SHP77 (cell line): ENCODE results near the gene ZNF554.

Source experiments
- DNase-seq, 2 experiments: peaks; one replicate each; lab custom pipeline; 2025; lab: John Stamatoyannopoulos, UW

ZNF554 gene

DNA sequence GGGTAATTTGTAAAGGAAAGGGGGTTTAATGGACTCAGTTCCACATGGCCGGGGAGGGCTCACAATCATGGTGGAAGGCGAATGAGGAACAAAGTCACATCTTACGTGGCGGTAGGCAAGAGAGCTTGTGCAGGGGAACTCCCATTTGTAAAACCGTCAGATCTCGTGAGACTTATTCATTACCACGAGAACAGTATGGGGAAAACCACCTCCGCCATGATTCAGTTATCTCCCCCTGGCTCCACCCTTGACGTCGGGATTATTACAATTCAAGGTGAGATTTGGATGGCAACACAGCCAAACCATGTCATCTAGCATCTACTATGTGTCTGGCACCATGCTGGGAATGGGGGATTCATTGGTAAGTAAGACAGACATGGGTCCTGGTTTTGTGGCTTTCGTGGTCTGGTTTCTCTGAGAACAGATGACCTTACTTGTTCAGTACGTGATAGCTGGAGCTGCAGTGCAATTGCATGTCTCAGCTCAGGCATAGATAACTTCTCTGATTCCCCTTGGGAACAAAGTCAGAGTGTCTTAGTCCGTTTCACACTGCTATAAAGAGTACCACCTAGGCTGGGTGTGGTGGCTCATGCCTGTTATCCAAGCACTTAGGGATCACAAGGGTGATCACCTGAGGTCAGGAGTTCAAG is 8.3 kb downstream of the ZNF554 start:
- no peak for DNase-seq

DNA sequence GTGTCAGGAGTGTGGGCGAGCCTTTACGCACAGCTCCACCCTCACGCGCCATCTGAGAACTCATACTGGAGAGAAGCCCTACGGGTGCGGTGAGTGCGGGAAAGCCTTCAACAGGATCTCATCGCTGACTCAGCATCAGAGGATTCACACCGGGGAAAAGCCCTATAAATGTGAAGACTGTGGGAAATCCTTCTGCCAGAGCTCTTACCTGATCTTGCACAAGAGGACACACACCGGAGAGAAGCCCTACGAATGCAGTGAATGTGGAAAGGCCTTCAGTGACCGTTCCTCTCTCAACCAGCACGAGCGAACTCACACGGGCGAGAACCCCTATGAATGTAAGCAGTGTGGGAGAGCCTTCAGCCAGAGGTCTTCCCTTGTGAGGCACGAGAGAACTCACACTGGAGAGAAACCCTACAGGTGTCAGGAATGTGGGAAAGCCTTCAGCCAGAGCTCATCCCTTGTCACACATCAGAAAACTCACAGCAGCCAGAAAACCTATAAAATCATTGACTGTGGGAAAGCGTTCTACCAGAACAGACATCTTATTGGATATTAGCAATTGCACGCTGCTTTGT is 14.7 kb downstream of the ZNF554 start:
- DNase-seq, result no peak

DNA sequence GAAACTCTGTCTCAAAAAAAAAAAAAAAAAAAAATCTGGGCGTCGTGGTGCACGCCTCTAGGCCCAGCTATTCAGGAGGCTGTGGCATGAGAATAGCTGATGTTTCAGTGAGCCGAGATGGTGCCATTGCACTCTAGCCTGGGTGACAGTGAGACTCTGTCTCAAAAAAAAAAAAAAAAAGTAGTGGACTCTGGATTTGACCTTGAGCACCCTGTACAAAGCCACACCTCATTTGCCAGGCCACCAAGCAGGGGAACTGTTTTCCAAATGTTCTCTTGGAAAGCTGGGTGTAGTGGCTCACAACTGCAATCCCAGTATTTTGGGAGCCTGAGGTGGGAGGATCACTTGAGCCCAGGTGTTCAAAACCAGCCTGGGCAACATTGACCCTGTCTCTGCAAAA is 17.8 kb downstream of the ZNF554 start:
- DNase-seq, result no peak

DNA sequence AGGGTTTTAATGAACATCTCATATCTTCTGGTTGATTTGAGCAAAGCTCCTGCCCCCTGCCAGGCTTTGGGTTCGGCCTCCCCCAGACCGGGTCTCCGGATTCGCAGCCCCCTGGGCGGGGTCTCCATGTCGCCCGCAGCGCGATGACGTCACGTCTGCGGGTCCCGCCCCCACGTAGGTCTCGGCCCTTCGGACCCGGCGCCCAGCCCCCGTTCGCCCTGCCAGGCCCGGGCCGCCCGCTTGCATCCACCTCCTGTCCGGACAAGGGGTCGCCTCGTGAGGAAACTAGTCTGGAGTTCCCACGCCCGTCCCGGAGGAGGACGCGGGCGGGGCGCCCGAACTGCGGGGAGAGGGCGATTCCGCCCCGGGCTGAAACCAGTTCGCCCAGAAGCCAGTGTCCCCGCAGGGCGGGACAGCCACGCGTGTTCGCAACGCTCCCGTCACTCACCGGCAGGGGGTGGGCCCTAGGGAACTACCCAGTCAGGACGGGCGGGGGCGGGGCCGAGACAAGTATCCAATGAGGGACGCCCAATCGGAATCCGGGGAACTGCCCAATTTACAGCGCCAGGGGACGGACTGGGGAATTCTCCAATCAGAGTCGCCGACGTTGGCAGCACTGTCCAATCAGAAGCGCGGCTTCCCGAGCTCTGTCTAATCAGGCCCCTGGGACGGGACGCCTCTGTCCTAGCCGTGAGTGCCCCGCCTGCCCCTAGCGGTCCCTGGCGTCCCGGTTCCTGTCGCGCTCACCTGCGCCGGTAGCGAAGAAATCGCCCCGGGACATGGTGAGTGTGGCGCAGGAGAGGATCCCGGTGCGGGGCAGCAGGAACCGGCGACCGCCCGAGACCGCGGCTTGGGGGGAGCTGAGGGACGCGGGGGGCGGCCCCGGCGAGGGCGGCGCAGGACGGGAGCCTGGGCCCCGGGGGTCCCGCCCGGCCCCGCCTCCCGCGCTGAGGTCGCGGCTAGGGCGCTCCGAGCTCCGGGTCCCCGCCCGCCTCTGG is 21.4 kb downstream of the ZNF554 start, which contains the start of gene ZNF555:
ZNF555 (plus strand) TSS at position 682 of the 998 bp plus-strand sequence; CDS start at position 780, 98 bp downstream.
- DNase-seq, result peak; percentile 97 to 98

DNA sequence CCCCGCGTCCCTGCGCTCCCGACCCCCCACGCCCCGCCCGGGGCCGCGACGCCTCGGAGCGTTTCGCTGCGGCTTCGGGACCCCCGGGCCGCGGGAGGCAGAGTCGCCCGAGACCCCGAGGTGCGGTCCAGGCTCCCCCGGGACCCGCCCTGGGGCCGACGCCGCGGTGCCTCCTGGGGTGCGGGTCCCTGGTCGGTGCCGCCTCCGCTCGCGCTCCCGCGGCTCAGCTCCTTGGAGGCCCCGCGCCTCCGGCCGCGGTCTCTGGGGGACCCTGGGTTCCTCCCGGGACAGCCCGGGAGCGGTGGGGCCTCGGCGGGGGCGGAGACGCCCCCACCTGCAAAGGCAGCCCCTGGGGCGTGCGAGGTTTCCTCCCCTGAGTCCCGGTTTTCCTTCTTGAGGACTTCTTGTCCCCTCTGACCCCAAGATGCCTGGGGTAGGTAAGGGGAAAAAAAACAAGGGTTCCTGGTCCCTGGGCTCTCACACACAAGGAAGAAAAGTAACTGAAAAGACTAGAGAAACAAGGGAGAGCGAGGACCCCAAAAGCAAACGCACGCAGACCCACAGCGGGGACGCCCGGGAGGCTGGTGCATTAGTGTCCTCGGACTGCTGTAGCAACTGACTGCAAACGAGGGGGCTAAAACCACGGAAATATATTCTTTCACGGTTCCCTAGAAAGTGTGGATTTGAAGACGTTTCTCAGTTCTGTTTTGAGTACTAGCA is 22.3 kb downstream of the ZNF554 start:
- no peak for DNase-seq

DNA sequence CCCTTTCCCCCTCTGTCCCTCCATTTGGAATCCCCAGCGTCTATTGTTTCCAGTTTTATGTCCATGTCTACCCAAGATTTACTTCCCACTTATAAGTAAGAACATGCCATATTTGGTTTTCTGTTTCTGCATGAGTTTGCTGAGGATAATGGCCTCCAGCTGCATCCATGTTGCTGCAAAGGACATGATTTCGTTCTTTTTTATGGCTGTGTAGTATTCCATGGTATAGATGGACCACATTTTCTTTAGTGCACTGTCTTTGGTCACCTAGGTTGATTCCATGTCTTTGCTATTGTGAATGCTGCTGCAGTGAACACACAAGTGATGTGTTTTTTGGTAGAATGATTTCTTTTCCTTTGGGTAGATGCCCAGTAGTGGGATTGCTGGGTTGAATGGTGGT is 25.4 kb downstream of the ZNF554 start:
- DNase-seq, result no peak

DNA sequence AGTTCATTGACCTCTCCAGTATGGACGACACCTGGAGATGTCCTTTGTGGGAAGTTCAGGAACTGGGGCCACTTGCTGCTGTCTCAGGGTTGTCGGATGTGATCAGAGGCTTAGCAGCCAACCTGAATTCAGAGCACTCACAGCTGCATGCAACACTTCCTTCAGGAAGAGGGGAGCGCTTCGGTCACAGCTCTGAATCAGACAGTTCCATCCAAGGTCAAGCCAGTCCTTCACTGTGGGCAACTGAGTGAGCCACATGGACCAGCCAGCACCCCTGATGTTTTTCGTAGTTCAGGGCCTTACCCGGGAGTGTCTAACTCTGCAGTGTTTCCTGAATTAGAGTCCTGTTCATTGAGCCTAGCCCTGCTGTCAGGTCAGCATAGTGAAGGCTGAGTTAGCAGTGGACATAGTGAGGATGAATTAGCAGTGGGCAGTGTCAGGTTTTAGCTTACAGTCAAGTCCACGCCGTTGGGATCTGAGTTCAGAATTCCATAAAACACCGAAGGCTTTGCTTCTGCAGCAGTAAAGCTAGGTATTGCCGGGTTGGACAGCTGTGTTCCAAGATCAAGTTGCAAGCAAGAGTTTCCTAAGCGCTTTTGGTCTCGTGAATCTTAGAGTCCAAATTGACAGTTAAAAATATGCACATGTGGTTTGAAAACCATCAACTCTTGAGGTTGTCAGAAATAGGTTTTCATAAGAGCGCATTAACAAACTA is 26.7 kb downstream of the ZNF554 start:
- DNase-seq, result no peak

DNA sequence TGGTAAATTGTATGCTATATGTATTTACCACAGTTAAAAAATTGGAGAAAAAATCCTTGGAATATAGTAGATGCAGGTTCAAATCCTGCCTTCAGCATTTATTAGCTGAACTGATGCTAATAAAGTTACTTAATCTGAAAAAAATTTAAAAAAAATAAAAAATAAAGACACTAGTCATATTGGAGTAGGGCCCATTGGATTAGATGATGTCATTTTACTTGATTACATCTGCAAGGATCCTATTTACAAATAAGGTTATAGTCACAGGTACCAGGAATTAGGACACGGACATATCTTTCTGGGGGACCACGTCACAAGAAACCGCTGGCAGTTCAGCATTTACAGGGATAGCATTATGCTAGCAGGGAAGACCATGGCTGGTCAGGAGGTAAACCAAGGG is 27.8 kb downstream of the ZNF554 start:
- DNase-seq, result no peak

DNA sequence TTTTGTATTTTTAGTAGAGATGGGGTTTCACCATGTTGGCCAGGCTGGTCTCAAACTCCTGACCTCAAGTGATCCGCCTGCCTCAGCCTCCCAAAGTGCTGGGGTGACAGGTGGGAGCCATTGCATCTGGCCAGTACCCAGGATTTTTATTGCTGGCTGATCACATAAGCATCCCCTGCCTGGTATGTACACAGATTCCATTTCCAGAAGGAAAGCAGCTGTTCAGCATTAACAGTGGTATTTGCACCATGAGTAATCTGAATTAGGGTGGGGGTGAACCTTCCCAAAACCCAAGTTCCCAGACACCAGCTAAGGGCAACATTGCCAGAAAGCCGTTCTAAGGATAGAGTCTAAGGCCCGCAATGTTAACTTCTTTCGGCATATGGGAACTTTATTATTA is 28.9 kb downstream of the ZNF554 start:
- no peak for DNase-seq

DNA sequence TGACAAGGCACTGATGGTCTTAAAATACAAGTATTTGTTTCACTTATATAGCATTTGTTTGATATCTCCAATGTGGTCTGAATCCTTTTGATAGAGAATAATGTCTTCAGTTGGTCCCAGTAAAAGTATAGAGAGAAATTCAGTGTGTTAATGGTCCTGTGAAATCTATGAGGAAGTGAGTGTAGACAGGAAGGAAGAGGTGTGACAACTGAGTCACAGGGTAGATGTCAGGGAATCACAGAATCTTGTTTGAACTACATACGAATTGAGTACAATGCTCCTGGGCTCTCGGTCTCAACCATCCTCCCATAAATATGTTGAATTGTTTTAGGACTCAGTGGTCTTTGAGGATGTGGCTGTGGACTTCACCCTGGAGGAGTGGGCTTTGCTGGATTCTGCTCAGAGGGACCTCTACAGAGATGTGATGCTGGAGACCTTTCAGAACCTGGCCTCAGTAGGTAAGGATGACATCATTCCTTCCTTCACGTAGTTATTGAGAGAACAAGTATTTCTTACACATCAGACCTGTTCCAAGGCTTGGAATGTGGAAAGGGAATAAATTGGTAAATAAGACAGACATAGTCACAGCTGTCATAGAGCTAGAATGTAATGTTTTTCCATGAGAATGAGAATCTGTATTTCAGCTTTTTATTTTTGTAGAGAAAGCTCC is 30.7 kb downstream of the ZNF554 start:
- DNase-seq, result no peak

DNA sequence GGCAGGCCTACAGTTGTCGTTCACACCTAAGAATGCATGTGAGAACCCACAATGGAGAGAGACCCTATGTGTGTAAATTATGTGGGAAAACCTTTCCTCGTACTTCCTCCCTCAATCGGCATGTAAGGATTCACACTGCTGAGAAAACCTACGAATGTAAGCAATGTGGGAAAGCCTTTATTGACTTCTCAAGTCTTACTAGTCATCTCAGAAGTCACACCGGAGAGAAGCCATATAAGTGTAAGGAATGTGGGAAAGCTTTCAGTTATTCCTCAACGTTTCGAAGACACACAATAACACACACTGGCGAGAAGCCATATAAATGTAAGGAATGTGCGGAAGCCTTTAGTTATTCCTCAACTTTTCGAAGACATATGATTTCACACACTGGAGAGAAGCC is 32.9 kb downstream of the ZNF554 start:
- DNase-seq, result no peak

DNA sequence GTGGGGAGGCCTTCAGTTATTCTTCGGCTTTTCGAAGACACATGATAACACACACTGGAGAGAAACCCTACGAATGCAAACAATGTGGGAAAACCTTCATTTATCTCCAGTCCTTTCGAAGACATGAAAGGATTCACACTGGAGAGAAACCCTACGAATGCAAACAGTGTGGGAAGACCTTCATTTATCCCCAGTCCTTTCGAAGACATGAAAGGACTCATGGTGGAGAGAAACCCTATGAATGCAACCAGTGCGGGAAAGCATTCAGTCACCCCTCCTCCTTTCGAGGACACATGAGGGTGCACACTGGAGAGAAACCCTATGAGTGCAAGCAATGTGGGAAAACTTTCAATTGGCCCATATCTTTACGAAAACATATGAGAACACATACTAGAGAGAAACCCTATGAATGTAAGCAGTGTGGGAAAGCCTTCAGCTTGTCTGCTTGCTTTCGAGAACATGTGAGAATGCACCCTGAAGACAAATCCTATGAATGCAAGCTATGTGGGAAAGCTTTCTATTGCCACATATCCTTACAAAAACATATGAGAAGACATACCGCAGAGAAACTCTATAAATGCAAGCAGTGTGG is 33.4 kb downstream of the ZNF554 start:
- no peak for DNase-seq

DNA sequence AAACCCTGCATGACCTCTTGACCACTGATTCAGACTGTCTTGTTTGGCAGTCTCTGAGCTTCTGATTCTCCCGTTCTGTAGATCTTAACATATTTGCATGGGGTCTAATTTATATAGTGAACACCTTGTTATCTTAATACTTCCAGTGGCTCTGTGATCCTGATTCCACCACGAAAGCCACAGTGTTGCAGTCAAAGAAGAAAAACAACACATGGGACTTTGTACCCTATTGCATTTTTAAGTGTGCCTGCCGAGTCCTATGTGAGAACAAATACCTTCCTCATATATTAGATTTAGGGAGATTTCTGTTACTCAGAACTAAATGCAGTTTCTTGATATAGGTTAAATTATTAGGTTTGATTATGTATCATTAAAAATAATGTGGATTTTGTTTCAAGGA is 35.2 kb downstream of the ZNF554 start:
- DNase-seq, result no peak

DNA sequence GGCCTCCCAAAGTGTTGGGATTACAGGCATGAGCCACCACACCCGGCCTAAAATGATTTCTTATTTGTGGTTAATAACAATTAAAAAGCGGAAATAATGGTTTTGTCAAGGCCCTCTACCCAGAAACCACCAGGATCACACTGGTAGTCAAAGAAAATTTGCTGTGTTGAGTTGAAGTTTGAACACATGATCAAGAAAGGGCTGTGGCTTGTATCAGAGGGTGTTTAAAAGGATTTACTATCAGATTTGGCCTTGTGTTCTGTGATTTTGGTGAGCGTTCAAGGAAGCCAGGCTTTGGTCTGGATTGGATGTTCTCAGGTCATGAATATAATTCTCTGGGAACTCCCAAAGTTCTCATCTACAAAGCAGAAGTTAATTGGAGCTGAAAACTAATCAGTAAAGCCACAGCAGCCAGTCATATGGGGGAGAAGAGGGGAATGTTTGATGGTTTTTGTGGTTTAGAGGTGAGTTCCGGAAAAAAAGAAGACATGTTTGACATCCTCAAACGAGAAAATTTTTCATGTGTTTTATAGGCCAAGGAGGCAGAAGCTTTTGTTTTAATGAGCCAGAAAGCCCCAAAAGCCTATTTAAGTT is 36.9 kb downstream of the ZNF554 start:
- DNase-seq, result no peak

DNA sequence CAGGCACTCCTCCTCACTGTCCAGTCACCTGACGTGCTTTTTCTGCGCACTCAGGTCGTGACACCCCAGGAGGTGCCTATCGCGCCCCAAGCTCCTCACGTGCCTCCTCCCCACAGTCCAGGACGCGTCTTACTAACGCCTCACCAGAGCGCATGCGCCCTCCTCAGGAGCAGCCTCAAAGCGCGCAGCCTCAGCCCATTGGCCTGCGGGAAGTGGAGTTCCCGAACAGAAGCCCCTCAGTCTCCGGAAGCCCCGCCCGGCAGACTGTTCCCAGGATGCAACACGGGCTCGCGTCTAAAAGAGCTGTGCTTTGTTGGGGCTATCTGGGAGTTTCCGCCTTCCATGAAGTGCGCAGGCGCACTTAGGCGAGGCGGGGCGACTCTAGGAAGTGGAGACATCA is 39.2 kb downstream of the ZNF554 start:
- no peak for DNase-seq

DNA sequence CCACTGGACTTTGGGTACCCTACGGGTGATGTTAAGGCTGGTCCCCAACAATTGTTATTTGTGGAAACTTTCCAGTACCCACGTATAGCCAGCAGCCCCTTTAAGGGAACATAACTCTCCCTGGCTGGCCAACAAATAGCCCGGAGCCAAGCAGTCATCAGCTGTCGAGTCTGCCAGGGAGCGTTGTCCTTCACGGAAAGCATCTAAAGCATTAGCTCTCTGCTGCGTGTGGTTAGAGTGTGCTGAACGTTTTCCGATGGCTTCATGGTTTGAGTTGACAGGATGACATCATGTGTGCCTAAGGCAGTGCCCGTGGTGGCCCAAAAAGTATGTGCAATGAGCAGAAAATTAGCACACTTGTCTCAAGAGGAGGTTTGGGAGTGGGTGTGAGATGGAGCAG is 44.1 kb downstream of the ZNF554 start:
- DNase-seq, result no peak

DNA sequence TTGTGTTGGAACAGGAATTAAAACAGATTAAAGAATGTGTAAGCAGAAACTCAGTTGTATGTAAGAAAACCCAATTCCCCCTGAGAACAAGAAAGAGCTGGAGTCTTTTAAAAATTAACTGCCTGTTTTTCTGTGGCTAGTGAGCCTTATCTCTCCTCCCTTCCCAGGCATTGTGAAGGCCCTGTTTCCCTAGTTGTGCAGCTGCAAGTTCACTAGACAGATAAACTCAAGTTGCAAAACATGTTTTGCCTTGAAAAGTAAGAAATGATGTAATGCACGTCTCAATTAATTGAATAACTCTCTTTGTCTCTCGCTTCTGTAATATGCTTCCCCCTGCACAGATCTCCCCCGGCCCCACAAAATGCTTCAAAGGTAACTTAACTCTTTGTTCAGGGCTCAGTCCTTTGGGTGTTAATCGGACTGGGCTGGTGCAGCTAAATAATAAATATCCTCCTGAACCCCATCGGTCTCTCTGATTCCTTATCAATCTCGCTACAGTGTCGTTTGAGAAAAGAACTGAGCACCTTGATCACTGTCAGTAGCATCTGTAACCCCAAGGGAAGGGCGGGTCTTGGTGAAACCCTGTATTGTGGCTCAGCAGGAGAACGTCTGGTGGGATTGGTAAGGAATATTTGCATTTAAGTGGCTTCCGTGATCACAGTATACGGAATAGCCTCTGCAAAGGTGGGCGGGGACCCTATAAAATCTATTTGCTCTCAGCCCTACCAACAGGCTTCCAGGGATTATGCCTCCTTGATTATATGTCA is 45.8 kb downstream of the ZNF554 start:
- no peak for DNase-seq

DNA sequence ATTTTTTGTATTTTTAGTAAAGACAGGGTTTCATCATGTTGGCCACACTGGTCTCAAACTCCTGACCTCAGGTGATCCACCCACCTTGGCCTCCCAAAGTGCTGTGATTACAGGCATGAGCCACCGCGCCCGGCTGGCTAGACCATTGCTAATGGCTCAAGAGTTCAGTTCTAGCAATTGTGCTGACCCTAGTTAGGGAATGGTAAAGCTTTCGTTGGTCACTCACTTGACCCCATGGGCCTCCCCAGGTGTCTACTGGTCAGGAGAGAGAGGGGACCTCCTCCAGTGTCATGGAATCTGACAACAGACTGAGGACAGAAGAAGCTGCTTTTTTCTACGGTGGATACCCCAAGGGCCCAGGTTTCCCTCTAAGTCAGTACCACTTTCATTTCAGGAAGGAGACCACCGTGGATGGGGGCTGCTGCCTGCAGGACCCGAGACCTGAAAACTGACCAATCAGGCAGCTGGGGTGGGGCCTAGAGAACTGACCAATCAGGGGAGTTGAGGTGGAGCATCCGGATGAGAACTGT is 46.9 kb downstream of the ZNF554 start:
- DNase-seq, result no peak
